GM12878 (cell line): ENCODE measurements around the gene ZNF574. TPM values are rescaled to one million over a fixed set of nuclear protein-coding genes. Genes with fewer than 3 reads are reported as not detected.

Source experiments
- ATAC-seq: fragments of 200-7000 bp; cut with Tn5 transposase; 3 replicates; pipeline ENCODE4 v1.9.1; 2020; ENCODE audit warnings: mild to moderate bottlenecking, moderate library complexity
- BruUV-seq: library from RNA; stranded (reverse); fragments of 400-500 nt; replicated peaks from 2 replicates; lab custom pipeline; 2021; lab: Mats Ljungman, UMichigan
- CTCF ChIA-PET: fragments of 300-600 bp; sonication (Branson Sonifier 250); formaldehyde crosslinking; extraction: SDS; loops from one replicate; lab custom pipeline; 2021; ENCODE audit warnings: inconsistent platforms; lab: Yijun Ruan, JAX
- POLR2A ChIA-PET: fragments of 350-600 bp; formaldehyde crosslinking; extraction: SDS; loops from one replicate; lab custom pipeline; 2021; ENCODE audit warnings: inconsistent platforms; lab: Charles Lee
- RAD21 ChIA-PET: fragments of 300-600 bp; sonication (Branson Sonifier 250); formaldehyde crosslinking; loops from one replicate; lab custom pipeline; 2023; ENCODE audit warnings: antibody characterized with exemption; ENCODE audit not compliant: unreplicated experiment; lab: Charles Lee
- SMC1A ChIA-PET: fragments of 300-600 bp; sonication (Branson Sonifier 250); formaldehyde crosslinking; loops from one replicate; lab custom pipeline; 2023; ENCODE audit not compliant: unreplicated experiment, uncharacterized antibody; lab: Charles Lee
- DNase-seq: peaks from one replicate; pipeline ENCODE4 v3.0.0-alpha.2; 2011; ENCODE audit warnings: low read depth, low spot score
- FAIRE-seq: peaks from 3 replicates; lab custom pipeline; 2011; peaks lifted over from hg19 to GRCh38; lab: Jason Lieb, UNC
- H2AFZ ChIP-seq: 2 replicates; pipeline ENCODE4 v1.6.0; 2011; ENCODE audit warnings: low read depth, low read length, control low read depth; ENCODE audit not compliant: control insufficient read depth
- H3K27ac ChIP-seq: 2 replicates; pipeline ENCODE4 v1.5.1; 2011; ENCODE audit warnings: control low read depth; ENCODE audit not compliant: control insufficient read depth, insufficient read depth
- H3K27me3 ChIP-seq, 2 experiments: replicated peaks in 1 of 2; 2 replicates each; pipeline versions ENCODE4 v1.6.0 to v1.6.1; 2011; ENCODE audit warnings: low read length in 1 of 2; ENCODE audit not compliant: control insufficient read depth in 2 of 2, insufficient read depth in 2 of 2
- H3K36me3 ChIP-seq, 2 experiments: 2 replicates each; pipeline ENCODE4 v1.5.1; 2011; ENCODE audit warnings: low read length in 1 of 2; ENCODE audit not compliant: control insufficient read depth in 2 of 2, insufficient read depth in 2 of 2
- H3K4me1 ChIP-seq: 2 replicates; pipeline ENCODE4 v1.6.1; 2011; ENCODE audit warnings: mild to moderate bottlenecking, low read length, moderate library complexity, mixed read lengths; ENCODE audit not compliant: control insufficient read depth, insufficient read depth
- H3K4me2 ChIP-seq: 2 replicates; pipeline ENCODE4 v1.6.0; 2011; ENCODE audit warnings: control low read depth; ENCODE audit not compliant: control insufficient read depth, insufficient read depth
- H3K4me3 ChIP-seq: fragments of 200-600 bp; sonication (generic); 2 replicates; pipeline ENCODE4 v1.5.1; 2016
- H3K79me2 ChIP-seq: 2 replicates; pipeline ENCODE4 v1.6.0; 2011; ENCODE audit warnings: low read length; ENCODE audit not compliant: control insufficient read depth, insufficient read depth
- H3K9ac ChIP-seq: 2 replicates; pipeline ENCODE4 v1.8.0; 2011; ENCODE audit warnings: low read length, control low read depth, mixed read lengths; ENCODE audit not compliant: control insufficient read depth, insufficient read depth
- H3K9me3 ChIP-seq: replicated peaks from 3 replicates; pipeline ENCODE4 v1.5.1; 2011; ENCODE audit warnings: mild to moderate bottlenecking, low read length; ENCODE audit not compliant: control insufficient read depth, insufficient read depth
- H4K20me1 ChIP-seq: 2 replicates; pipeline ENCODE4 v1.6.0; 2011; ENCODE audit not compliant: control insufficient read depth, insufficient read depth
- ATF3 ChIP-seq: IDR thresholded peaks from 2 replicates; pipeline ENCODE4 v1.6.1; 2011; ENCODE audit warnings: low read depth, mild to moderate bottlenecking, low read length, moderate library complexity, borderline replicate concordance; ENCODE audit errors: extremely low read depth
- ATF7 ChIP-seq: fragments of 450-650 bp; IDR thresholded peaks from 2 replicates; pipeline ENCODE4 v1.6.1; 2016; ENCODE audit warnings: low read depth, mild to moderate bottlenecking
- BCLAF1 ChIP-seq: fragments of 450-650 bp; IDR thresholded peaks from 2 replicates; pipeline ENCODE4 v1.6.1; 2017; ENCODE audit warnings: antibody characterized with exemption, mild to moderate bottlenecking, moderate library complexity
- IRF5 ChIP-seq: fragments of 450-650 bp; IDR thresholded peaks from 2 replicates; pipeline ENCODE4 v1.6.1; 2017; ENCODE audit warnings: borderline replicate concordance
- YBX1 ChIP-seq: fragments of 450-650 bp; IDR thresholded peaks from 2 replicates; pipeline ENCODE4 v1.6.1; 2016; ENCODE audit warnings: antibody characterized with exemption
- ZBTB4 ChIP-seq: fragments of 450-650 bp; formaldehyde crosslinking; IDR thresholded peaks from 2 replicates; pipeline ENCODE4 v1.4.0; 2022; ENCODE audit warnings: mild to moderate bottlenecking, moderate library complexity
- WGBS: methylation state at CpG from one replicate; pipeline ENCODE4 v1.1.6; 2016; ENCODE audit warnings: low lambda C conversion rate; ENCODE audit not compliant: insufficient replicate concordance, insufficient coverage; ENCODE audit errors: missing lambda C conversion rate; 5-methylcytosine and 5-hydroxymethylcytosine counted together
- in situ Hi-C: fragments of 300-500 bp; cut with MboI; formaldehyde crosslinking; loops from 9 replicates; pipeline ENCODE4 v1.14.3; 2018; ENCODE audit warnings: mixed read lengths
- intact Hi-C: fragments of 100-400 bp; cut with micrococcal nuclease; formaldehyde crosslinking; loops from one replicate; pipeline ENCODE4 v1.14.2; 2022; ENCODE audit not compliant: unreplicated experiment
- polyA plus RNA-seq, 11 experiments: library from polyadenylated mRNA; depleted of rRNA in 4 of 11; unstranded in 6 of 11; stranded (reverse) in 5 of 11; fragments of >200 nt; fragmentation: Nextera tagmentation in 4 of 11; fragmentation: Illumina TruSeq in 1 of 11; extraction: Ambion mirVana in 4 of 11; extraction: Trizol in 1 of 11; gene quantifications; 1 replicate in 1 of 11; 2 replicates in 10 of 11; pipeline versions ENCODE4 v1.2.1 to v1.2.3, GENCODE V29; 2011 to 2016; ENCODE audit warnings: inconsistent platforms in 2 of 11, missing spikeins in 2 of 11, low read depth in 1 of 11
- total RNA-seq, 4 experiments: library from RNA; depleted of rRNA in 3 of 4; stranded (reverse); fragments of >200 nt in 3 of 4; fragmentation: Illumina TruSeq in 1 of 4; extraction: Trizol in 1 of 4; gene quantifications; 2 replicates each; pipeline versions ENCODE4 v1.2.1 to v1.2.3, GENCODE V29; 2013 to 2021

The ZNF574 gene
- total and polyA plus RNA-seq, 10 of the 15 experiments (the other 5 are each of a cell fraction or from before 2014, with no cell fraction given) = 0.32 to 25.6 (median 11.4) TPM

- CTCF ChIA-PET = no interaction called here
- TF ChIP-seq BCLAF1 (no peak), ZBTB4 (no peak), YBX1 (no peak), ATF3 (no peak), IRF5 (no peak), ATF7 (no peak)
- DNase-seq (no peak), ATAC-seq (no peak), FAIRE-seq (no peak)
- SMC1A ChIA-PET = no interaction called here
- no peaks in the 10 kb centered on the region for H3K79me2 ChIP-seq
- H3K4me1 ChIP-seq = peaks cover 28% of the 10 kb centered on the region
- no peak overlapping the region for H3K4me3 ChIP-seq
- intact Hi-C loops (no loop called here), in situ Hi-C loops (no loop called here)
- 97% methylated on average over 4 of the region's 4 CpGs for WGBS
- H3K9ac ChIP-seq = no peak overlapping the region
- RAD21 ChIA-PET = no interaction called here
- no peak overlapping the region for H3K4me2 ChIP-seq
- H4K20me1 ChIP-seq = no peaks in the 10 kb centered on the region
- H2AFZ ChIP-seq = no peak overlapping the region
- BruUV-seq = TSS peak; percentile 14
- POLR2A ChIA-PET = no interaction called here
- no peak overlapping the region for H3K27ac ChIP-seq
- no peaks in the 10 kb centered on the region for H3K27me3 ChIP-seq
- H3K9me3 ChIP-seq = no peaks in the 10 kb centered on the region
- H3K36me3 ChIP-seq = peaks cover 27 to 31% of the 10 kb centered on the region in 2 experiments
Measured at GRCh38 chr19:42093926-42094325, 18.0 kb downstream of the ZNF574 start.
